Testis (tissue), 2 donors: Measurements from ENCODE around the gene NOL4L.

ENCODE experiments used
- POLR2A ChIP-seq: fragments of 450-650 bp; IDR thresholded peaks from one replicate; pipeline ENCODE4 v1.6.1; 2017; ENCODE audit warnings: antibody characterized with exemption, mild to moderate bottlenecking, moderate library complexity
- TF ChIP-seq, protein P1 (sequence below), 3 experiments: fragments of 450-650 bp in 2 of 3; fragments of 200-600 bp in 1 of 3; sonication (generic) in 1 of 3; IDR thresholded peaks; one replicate each; pipeline ENCODE4 v1.5.1; 2016 to 2019; ENCODE audit warnings: antibody characterized with exemption in 3 of 3, mild to moderate bottlenecking in 2 of 3, moderate library complexity in 1 of 3

DNA sequence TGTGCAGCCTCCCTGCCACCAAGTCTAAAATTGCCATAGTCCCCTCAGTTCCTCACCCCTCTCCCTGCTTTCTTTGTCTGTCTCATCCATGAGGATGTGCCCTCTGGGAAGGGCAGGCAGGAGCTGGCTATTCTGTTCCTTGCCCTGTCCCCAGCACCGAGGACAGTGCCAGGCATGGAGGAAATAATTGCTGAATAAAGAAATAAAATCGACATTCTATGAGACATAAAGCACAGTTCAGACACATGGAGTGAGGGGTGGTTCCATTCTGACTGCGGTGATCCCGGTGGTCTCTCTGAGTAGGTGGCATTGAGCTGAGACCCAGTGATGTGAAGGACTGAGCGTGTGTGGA lies 23.5 kb upstream of the NOL4L start:
- TF ChIP-seq, protein P1, sequence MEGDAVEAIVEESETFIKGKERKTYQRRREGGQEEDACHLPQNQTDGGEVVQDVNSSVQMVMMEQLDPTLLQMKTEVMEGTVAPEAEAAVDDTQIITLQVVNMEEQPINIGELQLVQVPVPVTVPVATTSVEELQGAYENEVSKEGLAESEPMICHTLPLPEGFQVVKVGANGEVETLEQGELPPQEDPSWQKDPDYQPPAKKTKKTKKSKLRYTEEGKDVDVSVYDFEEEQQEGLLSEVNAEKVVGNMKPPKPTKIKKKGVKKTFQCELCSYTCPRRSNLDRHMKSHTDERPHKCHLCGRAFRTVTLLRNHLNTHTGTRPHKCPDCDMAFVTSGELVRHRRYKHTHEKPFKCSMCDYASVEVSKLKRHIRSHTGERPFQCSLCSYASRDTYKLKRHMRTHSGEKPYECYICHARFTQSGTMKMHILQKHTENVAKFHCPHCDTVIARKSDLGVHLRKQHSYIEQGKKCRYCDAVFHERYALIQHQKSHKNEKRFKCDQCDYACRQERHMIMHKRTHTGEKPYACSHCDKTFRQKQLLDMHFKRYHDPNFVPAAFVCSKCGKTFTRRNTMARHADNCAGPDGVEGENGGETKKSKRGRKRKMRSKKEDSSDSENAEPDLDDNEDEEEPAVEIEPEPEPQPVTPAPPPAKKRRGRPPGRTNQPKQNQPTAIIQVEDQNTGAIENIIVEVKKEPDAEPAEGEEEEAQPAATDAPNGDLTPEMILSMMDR (IDR thresholded peaks at IDR 0.05), result no peak
- no peak for TF ChIP-seq POLR2A
